ENCODE results near the gene FCHO2. TPM values are rescaled to one million over a fixed set of nuclear protein-coding genes. Genes with fewer than 3 reads are reported as not detected.
A peak's percentile ranks its signal among the peaks of the same experiment; 100 is the strongest.
"Not testable (repeated sequence)": the region's sequence is repeated elsewhere in the genome, so short reads cannot be mapped to it uniquely, and the experiment has no call there.

FCHO2 gene
- 32.4 TPM for total RNA-seq

GRCh38 chr5:72955768-72956323, at the start of gene FCHO2:
TSS of gene FCHO2 (plus strand) at chr5:72956041. CDS start at chr5:72956097, 56 bp downstream.
- peak; percentile 91 for DNase-seq

- DNase-seq, result no peak
Observed at GRCh38 chr5:72906806-72907205, 49.0 kb upstream of the FCHO2 start.

- peak; percentile 9 for DNase-seq
Observed at GRCh38 chr5:72908664-72909063, 47.2 kb upstream of the FCHO2 start.

- DNase-seq, result no peak
Observed at GRCh38 chr5:72917371-72917776, 38.5 kb upstream of the FCHO2 start.

GRCh38 chr5:72920690-72921502, 34.9 kb upstream of the FCHO2 start:
- no peak for DNase-seq

- no peak for DNase-seq
Observed at GRCh38 chr5:72921886-72922285, 34.0 kb upstream of the FCHO2 start.

- no peak for DNase-seq
Observed at GRCh38 chr5:72922422-72922821, 33.4 kb upstream of the FCHO2 start.

- no peak for DNase-seq
Observed at GRCh38 chr5:72925336-72926010, 30.4 kb upstream of the FCHO2 start.

GRCh38 chr5:72932686-72933085, 23.2 kb upstream of the FCHO2 start:
- not testable (repeated sequence) for DNase-seq

- not testable (repeated sequence) for DNase-seq
Observed at GRCh38 chr5:72934953-72935725, 20.7 kb upstream of the FCHO2 start.

- DNase-seq, result no peak
Observed at GRCh38 chr5:72936893-72937292, 18.9 kb upstream of the FCHO2 start.

- no peak for DNase-seq
Observed at GRCh38 chr5:72937517-72938061, 18.3 kb upstream of the FCHO2 start.

GRCh38 chr5:72938206-72938605, 17.6 kb upstream of the FCHO2 start:
- DNase-seq, result no peak

- DNase-seq, result no peak
Observed at GRCh38 chr5:72940082-72940481, 15.8 kb upstream of the FCHO2 start.

- no peak for DNase-seq
Observed at GRCh38 chr5:72943307-72943706, 12.5 kb upstream of the FCHO2 start.

GRCh38 chr5:72947498-72947897, 8.3 kb upstream of the FCHO2 start:
- DNase-seq, result no peak

GRCh38 chr5:72949481-72949880, 6.4 kb upstream of the FCHO2 start:
- DNase-seq, result no peak

GRCh38 chr5:72951671-72952468, 4.0 kb upstream of the FCHO2 start:
- no peak for DNase-seq

GRCh38 chr5:72954389-72954788, 1.5 kb upstream of the FCHO2 start:
- no peak for DNase-seq

GRCh38 chr5:72955143-72955767, 586 bp upstream of the FCHO2 start:
- peak; percentile 65 for DNase-seq
